Heart left ventricle (tissue), 16 donors: ENCODE measurements around the gene CAPS. TPM values are rescaled to one million over a fixed set of nuclear protein-coding genes. Genes with fewer than 3 reads are reported as not detected.

Source experiments
- ATAC-seq, 4 donors: fragments of 200-7000 bp; cut with Tn5 transposase; one replicate each; pipeline ENCODE4 v1.9.1; 2020 to 2022; ENCODE audit warnings: moderate library complexity in 4 of 4, mild to moderate bottlenecking in 3 of 4, moderate number of reproducible peaks in 1 of 4
- DNase-seq, 5 donors: peaks; one replicate each; pipeline ENCODE4 v3.0.0-alpha.2; 2020
- H3K27ac ChIP-seq, 12 donors: fragments of 200-600 bp; sonication (generic) in 4 of 12; one replicate each; pipeline versions ENCODE4 v1.5.0 to v1.8.0; 2016 to 2022; ENCODE audit warnings: mild to moderate bottlenecking in 2 of 12
- H3K27me3 ChIP-seq, 9 donors: fragments of 200-600 bp; sonication (generic) in 2 of 9; one replicate each; pipeline versions ENCODE4 v1.5.1 to v1.8.0; 2016 to 2022; ENCODE audit warnings: mild to moderate bottlenecking in 3 of 9
- H3K36me3 ChIP-seq, 9 donors: fragments of 200-600 bp; sonication (generic) in 2 of 9; one replicate each; pipeline versions ENCODE4 v1.5.0 to v1.8.0; 2018 to 2022; ENCODE audit warnings: mild to moderate bottlenecking in 2 of 9
- H3K4me1 ChIP-seq, 12 donors: fragments of 200-600 bp; sonication (generic) in 4 of 12; one replicate each; pipeline versions ENCODE4 v1.5.0 to v1.8.0; 2016 to 2022; ENCODE audit warnings: mild to moderate bottlenecking in 3 of 12
- H3K4me3 ChIP-seq, 12 donors: fragments of 200-600 bp; sonication (generic) in 4 of 12; one replicate each; pipeline versions ENCODE4 v1.5.0 to v1.8.0; 2017 to 2022; ENCODE audit warnings: mild to moderate bottlenecking in 9 of 12, moderate library complexity in 4 of 12
- H3K9me3 ChIP-seq, 12 donors: fragments of 200-600 bp; sonication (generic) in 4 of 12; one replicate each; pipeline versions ENCODE4 v1.5.0 to v1.8.0; 2016 to 2022; ENCODE audit warnings: mild to moderate bottlenecking in 1 of 12
- POLR2A ChIP-seq, 2 donors: fragments of 450-650 bp; IDR thresholded peaks; one replicate each; pipeline ENCODE4 v1.6.1; 2017; ENCODE audit warnings: antibody characterized with exemption in 2 of 2, mild to moderate bottlenecking in 2 of 2, moderate library complexity in 2 of 2
- WGBS, 4 donors: extraction: QIAGEN DNeasy Blood & Tissue Kit in 2 of 4; methylation state at CpG; one replicate each; pipeline versions ENCODE4 v1.1.5 to v1.1.7; 2013 to 2018; 5-methylcytosine and 5-hydroxymethylcytosine counted together
- intact Hi-C, 10 donors: fragments of 100-400 bp; cut with DNase I; formaldehyde crosslinking; loops; one replicate each; pipeline versions ENCODE4 v1.11.1 to v1.14.2; 2022
- polyA plus RNA-seq, 2 donors: library from polyadenylated mRNA; stranded (reverse); fragments of 200-250 nt; gene quantifications; one replicate each; pipeline ENCODE4 v1.2.3, GENCODE V29; 2013
- total RNA-seq, 9 donors: library from RNA; depleted of rRNA in 2 of 9; stranded (reverse); fragments of >200 nt in 2 of 9; fragmentation: NEBNext Ultra II Directional in 3 of 9; extraction: Animal tissue kit (Norgen Biotek cat#: 25700) in 3 of 9; gene quantifications; one replicate each; pipeline versions ENCODE4 v1.1.0 to v1.2.4, GENCODE V29; 2016 to 2023
- TF ChIP-seq, protein P1 (sequence below), 12 donors: fragments of 200-600 bp; sonication (generic) in 4 of 12; IDR thresholded peaks; one replicate each; pipeline versions ENCODE4 v1.5.0 to v1.8.0; 2018 to 2022; ENCODE audit warnings: antibody characterized with exemption in 12 of 12, mild to moderate bottlenecking in 5 of 12
- donor health status: ischemic (EF 13 %, LVEDD 7.1; RV severe dilation, severe dysfunction).
- donor health status: healthy with polysubstance abuse.
- donor health status: DM: no; HTN: yes; CAD: no.
- donor health status: DM: no; HTN: no; CAD: no.
- donor health status: ischemic (EF 25% LVEDD 6.9; RV normal size, moderate dysfunction).
- donor health status: ischemic (EF 25% LVEDD 5.7; RV mildly dilated, moderate dysfunction).
- donor health status: healthy.
- donor health status: DM: yes; HTN: yes; CAD: no.
- donor health status: ischemic (EF 35%, LVEDD 5.7; RV mildly dilated, moderate dysfunction).
- donor health status: nonischemic (EF 11% LVEDD 7.7; RV severe dilation, severe dysfunction).
- donor health status: DM: yes; HTN: yes; CAD: no.
- donor health status: PGD.
- donor health status: ischemic (EF 29% LVEDD 5.4; RV normal size, mild dysfunction).
- donor health status: nonischemic (EF 23%, LVEDD 6.1; RV moderate dilation, normal function).

Gene CAPS
- total and polyA plus RNA-seq, 11 donors, result 1.2 to 6.2 (median 3.3) TPM

DNA sequence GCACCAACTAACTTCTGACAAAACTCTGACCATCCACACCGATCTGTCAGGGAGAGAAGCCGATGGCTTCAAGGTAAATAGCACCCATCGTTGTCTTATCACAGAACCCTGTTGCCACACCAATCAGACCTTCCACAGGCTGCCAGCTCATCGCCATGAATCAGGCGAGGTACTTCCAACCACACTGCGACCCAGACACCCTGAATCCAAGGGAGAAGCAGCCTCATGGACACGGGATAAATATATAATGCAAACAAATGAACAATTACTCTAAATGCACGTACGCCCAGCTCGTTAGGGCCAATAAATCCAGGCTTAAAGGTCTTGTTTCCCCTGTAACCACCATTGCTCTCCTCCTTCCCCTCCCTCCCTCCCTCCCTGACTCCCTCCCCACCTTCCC, 43.1 kb downstream of the CAPS start:
- H3K4me1 ChIP-seq, result peaks cover 20 to 100% (median 84%) of the 10 kb centered on the region in 12 donors
- no peaks in the 10 kb centered on the region for H3K9me3 ChIP-seq
- H3K27ac ChIP-seq, result peak overlapping the region in 4 of 12 donors; percentile 24 to 85 (median 80)
- H3K36me3 ChIP-seq, result peaks cover 0 to 9% (median 0%) of the 10 kb centered on the region in 9 donors
- DNase-seq, result peak in 1 of 5 donors; percentile 30
- H3K4me3 ChIP-seq, result no peak overlapping the region
- no peaks in the 10 kb centered on the region for H3K27me3 ChIP-seq
- intact Hi-C loops, result no loop called here
- TF ChIP-seq POLR2A (IDR thresholded peaks at IDR 0.05), result no peak
- TF ChIP-seq, protein P1, sequence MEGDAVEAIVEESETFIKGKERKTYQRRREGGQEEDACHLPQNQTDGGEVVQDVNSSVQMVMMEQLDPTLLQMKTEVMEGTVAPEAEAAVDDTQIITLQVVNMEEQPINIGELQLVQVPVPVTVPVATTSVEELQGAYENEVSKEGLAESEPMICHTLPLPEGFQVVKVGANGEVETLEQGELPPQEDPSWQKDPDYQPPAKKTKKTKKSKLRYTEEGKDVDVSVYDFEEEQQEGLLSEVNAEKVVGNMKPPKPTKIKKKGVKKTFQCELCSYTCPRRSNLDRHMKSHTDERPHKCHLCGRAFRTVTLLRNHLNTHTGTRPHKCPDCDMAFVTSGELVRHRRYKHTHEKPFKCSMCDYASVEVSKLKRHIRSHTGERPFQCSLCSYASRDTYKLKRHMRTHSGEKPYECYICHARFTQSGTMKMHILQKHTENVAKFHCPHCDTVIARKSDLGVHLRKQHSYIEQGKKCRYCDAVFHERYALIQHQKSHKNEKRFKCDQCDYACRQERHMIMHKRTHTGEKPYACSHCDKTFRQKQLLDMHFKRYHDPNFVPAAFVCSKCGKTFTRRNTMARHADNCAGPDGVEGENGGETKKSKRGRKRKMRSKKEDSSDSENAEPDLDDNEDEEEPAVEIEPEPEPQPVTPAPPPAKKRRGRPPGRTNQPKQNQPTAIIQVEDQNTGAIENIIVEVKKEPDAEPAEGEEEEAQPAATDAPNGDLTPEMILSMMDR (IDR thresholded peaks at IDR 0.05), result no peak
- 67 to 74% (median 71%) methylated on average over 10 of the region's 10 CpGs for WGBS, 4 donors
- no peak for ATAC-seq

DNA sequence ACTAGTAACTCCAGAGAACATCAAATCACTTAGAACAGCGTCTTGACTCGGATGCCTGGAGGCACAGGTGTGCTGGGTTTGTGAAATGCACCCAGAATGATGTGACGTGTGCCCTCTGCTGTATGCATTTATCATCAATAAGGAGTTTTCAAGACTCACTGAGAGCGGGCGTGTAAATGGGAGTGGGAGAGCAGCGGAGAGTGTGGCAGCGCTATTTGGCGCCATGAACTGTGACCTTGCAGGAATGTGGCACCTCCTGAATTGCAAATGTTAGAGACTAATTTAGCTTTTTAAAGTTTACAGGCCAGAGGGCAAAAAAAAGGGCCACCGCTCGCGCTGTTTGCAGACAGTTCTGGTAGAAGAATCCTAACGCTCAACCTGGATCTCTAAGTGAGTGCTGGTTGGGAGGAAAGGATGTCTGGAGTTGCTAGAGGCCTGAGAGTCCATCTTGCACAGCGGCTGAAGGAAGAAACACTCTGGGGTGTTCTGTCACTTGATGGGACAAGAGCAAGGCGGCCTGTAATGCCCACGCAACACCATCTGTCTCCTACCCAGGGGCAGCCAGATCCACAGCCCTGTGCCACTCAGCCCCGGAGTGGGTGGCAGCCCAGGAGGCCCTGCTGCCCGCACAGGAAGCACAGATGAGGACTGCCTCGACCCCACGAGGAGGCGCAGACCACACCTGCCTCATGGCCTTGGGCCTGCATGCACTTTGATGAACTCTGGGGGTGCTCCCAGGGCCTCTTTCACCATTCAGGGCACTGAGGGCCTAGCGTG, 44.2 kb downstream of the CAPS start:
- Histone ChIP-seq H3K27me3 (no peaks in the 10 kb centered on the region), H3K9me3 (no peaks in the 10 kb centered on the region), H3K4me1 (peaks cover 23 to 100% (median 84%) of the 10 kb centered on the region in 12 donors), H3K36me3 (peaks cover 0 to 9% (median 0%) of the 10 kb centered on the region in 9 donors), H3K27ac (peak overlapping the region in 7 of 12 donors; percentile 15 to 85 (median 62)), H3K4me3 (no peak overlapping the region)
- ATAC-seq (no peak), DNase-seq (peak in 1 of 5 donors; percentile 30)
- intact Hi-C loops, result no loop called here
- WGBS, 4 donors, result 86 to 89% (median 87%) methylated on average over 15 to 21 of the region's 21 CpGs
- TF ChIP-seq, protein P1 (IDR thresholded peaks at IDR 0.05), result no peak
- no peak for TF ChIP-seq POLR2A (IDR thresholded peaks at IDR 0.05)

DNA sequence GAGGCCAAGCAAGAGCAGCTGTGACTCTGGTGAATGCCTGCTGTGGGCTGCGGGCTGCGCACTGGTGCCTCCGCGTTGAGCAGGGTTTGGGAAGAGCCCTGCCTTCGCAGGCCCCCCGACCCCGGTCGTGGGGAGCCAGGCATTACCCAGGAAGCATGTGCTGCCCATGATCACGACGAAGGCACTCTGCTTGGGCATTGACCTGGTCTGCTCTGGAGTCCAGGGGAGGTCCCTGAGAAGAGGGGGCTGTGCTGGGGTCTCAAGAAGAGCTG, 44.7 kb downstream of the CAPS start:
- Histone ChIP-seq H3K4me3 (no peak overlapping the region), H3K27me3 (no peaks in the 10 kb centered on the region), H3K36me3 (peaks cover 0 to 9% (median 0%) of the 10 kb centered on the region in 9 donors), H3K9me3 (no peaks in the 10 kb centered on the region), H3K4me1 (peaks cover 19 to 100% (median 82%) of the 10 kb centered on the region in 12 donors), H3K27ac (peak overlapping the region in 7 of 12 donors; percentile 15 to 85 (median 62))
- no peak for DNase-seq
- intact Hi-C loops, result no loop called here
- no peak for TF ChIP-seq POLR2A (IDR thresholded peaks at IDR 0.05)
- TF ChIP-seq, protein P1 (IDR thresholded peaks at IDR 0.05), result no peak
- no peak for ATAC-seq
- WGBS, 4 donors, result 87 to 92% (median 90%) methylated on average over 8 to 10 of the region's 10 CpGs

DNA sequence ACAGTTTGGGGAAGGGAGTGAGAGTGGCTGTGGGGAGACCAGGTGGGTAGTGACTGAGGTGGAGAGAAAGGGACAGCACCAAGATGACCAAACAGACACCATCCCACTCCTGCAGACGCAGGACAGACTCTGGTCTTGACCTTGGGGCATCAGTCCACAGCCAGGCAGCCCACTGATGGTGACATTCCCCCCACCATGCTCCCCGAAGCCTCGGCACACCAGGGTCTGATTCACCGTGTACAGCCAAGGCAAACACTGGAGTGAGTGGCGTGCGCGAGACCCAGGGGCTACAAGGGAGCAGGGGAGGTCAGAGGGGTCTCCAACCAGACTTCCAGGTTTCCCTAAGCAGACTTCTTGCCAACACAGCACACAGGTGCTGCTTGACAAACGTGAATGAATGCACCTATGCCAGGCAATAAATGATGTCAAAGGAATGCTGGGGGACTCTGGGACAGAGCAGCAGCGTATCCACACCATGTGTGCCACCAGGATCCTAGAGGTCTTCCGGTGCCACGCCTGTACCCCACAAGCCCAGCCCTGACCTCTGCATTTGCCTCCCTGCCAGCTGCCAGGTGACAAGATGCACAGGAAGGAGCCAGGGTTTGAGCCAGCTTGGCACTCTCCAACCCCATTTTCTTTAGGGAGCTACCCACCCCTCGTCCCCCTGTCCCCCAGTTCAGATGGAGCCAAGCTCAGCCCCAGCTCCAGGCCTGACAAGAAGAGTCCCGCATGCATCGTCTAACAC, 45.4 kb downstream of the CAPS start:
- peaks cover 0 to 9% (median 0%) of the 10 kb centered on the region in 9 donors for H3K36me3 ChIP-seq
- intact Hi-C loops, result loop anchor here in 1 of 10 donors (10.0 kb wide), 1 partner anchor 155 kb away; the partner anchor contains the start of gene NRTN
- TF ChIP-seq POLR2A (IDR thresholded peaks at IDR 0.05), result no peak
- TF ChIP-seq, protein P1 (IDR thresholded peaks at IDR 0.05), result no peak
- DNase-seq (peak in 1 of 5 donors; percentile 36), ATAC-seq (no peak)
- no peak overlapping the region for H3K4me3 ChIP-seq
- H3K4me1 ChIP-seq, result peaks cover 17 to 100% (median 80%) of the 10 kb centered on the region in 12 donors
- no peaks in the 10 kb centered on the region for H3K9me3 ChIP-seq
- WGBS, 4 donors, result 63 to 76% (median 73%) methylated on average over 13 to 14 of the region's 14 CpGs
- peak overlapping the region in 10 of 12 donors; percentile 15 to 86 (median 60) for H3K27ac ChIP-seq
- no peaks in the 10 kb centered on the region for H3K27me3 ChIP-seq
